ENCODE data around the gene ATF6.

DNA sequence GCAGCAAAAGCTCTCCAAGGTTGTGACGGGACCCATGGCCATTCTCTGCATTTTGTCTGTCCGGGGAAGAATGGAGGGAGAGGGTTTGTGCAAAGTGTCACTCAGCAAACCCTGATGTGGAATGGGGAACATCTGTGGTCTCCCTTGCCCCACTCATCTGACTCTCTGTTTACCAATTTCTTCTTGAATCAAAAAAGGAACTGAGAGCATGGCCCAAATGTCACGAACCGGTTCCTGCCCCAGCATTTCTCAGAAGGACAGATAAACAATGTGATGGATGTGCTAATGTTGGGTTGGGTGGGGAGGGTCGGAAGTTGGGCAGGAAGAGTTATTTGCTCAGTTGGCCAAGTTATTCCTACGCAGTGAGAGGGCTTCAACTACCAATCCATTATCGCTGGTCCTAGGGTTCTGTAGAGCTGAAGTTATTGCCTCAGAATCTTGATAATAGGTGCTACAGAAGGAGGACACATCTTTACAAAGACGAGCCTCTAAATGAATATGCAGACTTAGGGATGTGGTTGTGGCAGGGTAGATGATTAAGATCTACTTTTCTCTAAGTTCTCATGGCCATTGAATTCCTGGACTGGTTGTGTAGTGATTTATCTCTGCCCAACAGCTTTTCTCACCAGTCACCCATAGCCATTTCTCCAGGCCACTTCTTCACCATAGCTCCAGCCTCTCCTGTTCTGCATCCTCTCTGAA, 26.1 kb upstream of the ATF6 start:
- TF ChIP-seq, protein P1, sequence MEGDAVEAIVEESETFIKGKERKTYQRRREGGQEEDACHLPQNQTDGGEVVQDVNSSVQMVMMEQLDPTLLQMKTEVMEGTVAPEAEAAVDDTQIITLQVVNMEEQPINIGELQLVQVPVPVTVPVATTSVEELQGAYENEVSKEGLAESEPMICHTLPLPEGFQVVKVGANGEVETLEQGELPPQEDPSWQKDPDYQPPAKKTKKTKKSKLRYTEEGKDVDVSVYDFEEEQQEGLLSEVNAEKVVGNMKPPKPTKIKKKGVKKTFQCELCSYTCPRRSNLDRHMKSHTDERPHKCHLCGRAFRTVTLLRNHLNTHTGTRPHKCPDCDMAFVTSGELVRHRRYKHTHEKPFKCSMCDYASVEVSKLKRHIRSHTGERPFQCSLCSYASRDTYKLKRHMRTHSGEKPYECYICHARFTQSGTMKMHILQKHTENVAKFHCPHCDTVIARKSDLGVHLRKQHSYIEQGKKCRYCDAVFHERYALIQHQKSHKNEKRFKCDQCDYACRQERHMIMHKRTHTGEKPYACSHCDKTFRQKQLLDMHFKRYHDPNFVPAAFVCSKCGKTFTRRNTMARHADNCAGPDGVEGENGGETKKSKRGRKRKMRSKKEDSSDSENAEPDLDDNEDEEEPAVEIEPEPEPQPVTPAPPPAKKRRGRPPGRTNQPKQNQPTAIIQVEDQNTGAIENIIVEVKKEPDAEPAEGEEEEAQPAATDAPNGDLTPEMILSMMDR (IDR thresholded peaks at IDR 0.05; ENCODE audit: control extremely low read depth in 1 of 3, insufficient read depth in 1 of 3, low read depth in 1 of 3, low read length in 3 of 3): no peak
- TF ChIP-seq TAF1 (IDR thresholded peaks at IDR 0.05; ENCODE audit: low read depth, low read length): no peak
- no peak for TF ChIP-seq SRF (IDR thresholded peaks at IDR 0.05; ENCODE audit: low read depth, low read length)
- TF ChIP-seq, protein P2, sequence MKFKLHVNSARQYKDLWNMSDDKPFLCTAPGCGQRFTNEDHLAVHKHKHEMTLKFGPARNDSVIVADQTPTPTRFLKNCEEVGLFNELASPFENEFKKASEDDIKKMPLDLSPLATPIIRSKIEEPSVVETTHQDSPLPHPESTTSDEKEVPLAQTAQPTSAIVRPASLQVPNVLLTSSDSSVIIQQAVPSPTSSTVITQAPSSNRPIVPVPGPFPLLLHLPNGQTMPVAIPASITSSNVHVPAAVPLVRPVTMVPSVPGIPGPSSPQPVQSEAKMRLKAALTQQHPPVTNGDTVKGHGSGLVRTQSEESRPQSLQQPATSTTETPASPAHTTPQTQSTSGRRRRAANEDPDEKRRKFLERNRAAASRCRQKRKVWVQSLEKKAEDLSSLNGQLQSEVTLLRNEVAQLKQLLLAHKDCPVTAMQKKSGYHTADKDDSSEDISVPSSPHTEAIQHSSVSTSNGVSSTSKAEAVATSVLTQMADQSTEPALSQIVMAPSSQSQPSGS (IDR thresholded peaks at IDR 0.05; ENCODE audit: low read length): no peak
- no peak for TF ChIP-seq NRF1 (IDR thresholded peaks at IDR 0.05; ENCODE audit: low read depth, low read length)
- TF ChIP-seq CREB1 (IDR thresholded peaks at IDR 0.05): no peak

Measured in H1 (cell line).